ENCODE results near the gene FGF22.

FGF22 gene

GRCh38 chr19:640606-641189, 1.0 kb downstream of the FGF22 start:
- DNase-seq (ENCODE audit: extremely low read depth, low read depth): no peak
- no peak for TF ChIP-seq CTCF (IDR thresholded peaks at IDR 0.05; ENCODE audit: low read depth, low read length, missing control alignments)
- no peak overlapping the region for H3K4me3 ChIP-seq (replicated peaks; ENCODE audit: low read depth, low read length)

GRCh38 chr19:641702-642101, 2.0 kb downstream of the FGF22 start:
- no peak overlapping the region for H3K4me3 ChIP-seq (replicated peaks; ENCODE audit: low read depth, low read length)
- no peak for TF ChIP-seq CTCF (IDR thresholded peaks at IDR 0.05; ENCODE audit: low read depth, low read length, missing control alignments)
- DNase-seq (ENCODE audit: extremely low read depth, low read depth): no peak

GRCh38 chr19:642767-643727, 3.4 kb downstream of the FGF22 start:
- no peak for DNase-seq (ENCODE audit: extremely low read depth, low read depth)
- TF ChIP-seq CTCF (IDR thresholded peaks at IDR 0.05; ENCODE audit: low read depth, low read length, missing control alignments): no peak
- H3K4me3 ChIP-seq (replicated peaks; ENCODE audit: low read depth, low read length): no peak overlapping the region

- DNase-seq (ENCODE audit: extremely low read depth, low read depth): no peak
- no peak overlapping the region for H3K4me3 ChIP-seq (replicated peaks; ENCODE audit: low read depth, low read length)
- TF ChIP-seq CTCF (IDR thresholded peaks at IDR 0.05; ENCODE audit: low read depth, low read length, missing control alignments): no peak
Observed at GRCh38 chr19:643736-644135, 4.1 kb downstream of the FGF22 start.

- H3K4me3 ChIP-seq (replicated peaks; ENCODE audit: low read depth, low read length): no peak overlapping the region
- TF ChIP-seq CTCF (IDR thresholded peaks at IDR 0.05; ENCODE audit: low read depth, low read length, missing control alignments): no peak
- no peak for DNase-seq (ENCODE audit: extremely low read depth, low read depth)
Observed at GRCh38 chr19:644363-644762, 4.7 kb downstream of the FGF22 start.

- DNase-seq (ENCODE audit: extremely low read depth, low read depth): no peak
- H3K4me3 ChIP-seq (replicated peaks; ENCODE audit: low read depth, low read length): no peak overlapping the region
- no peak for TF ChIP-seq CTCF (IDR thresholded peaks at IDR 0.05; ENCODE audit: low read depth, low read length, missing control alignments)
Observed at GRCh38 chr19:644789-645188, 5.1 kb downstream of the FGF22 start.
